Natural killer cell (primary cell): ENCODE data around the gene TRPM5. TPM values are rescaled to one million over a fixed set of nuclear protein-coding genes. Genes with fewer than 3 reads are reported as not detected.

Experiments used
- ATAC-seq, 3 donors: fragments of 150-1000 bp in 2 of 3; fragments of 200-7000 bp in 1 of 3; cut with Tn5 transposase; 1 replicate in 1 of 3; 2 replicates in 2 of 3; pipeline ENCODE4 v1.10.0; 2021; ENCODE audit warnings: mild to moderate bottlenecking in 2 of 3, moderate library complexity in 2 of 3
- DNase-seq, 2 donors: peaks; one replicate each; pipeline versions ENCODE4 v3.0.0 to v3.0.0-alpha.2; 2013 to 2021; ENCODE audit warnings: mixed read lengths in 1 of 2
- H3K27ac ChIP-seq: one replicate; pipeline ENCODE4 v1.5.1; 2013; ENCODE audit warnings: mild to moderate bottlenecking, low read length
- H3K27me3 ChIP-seq: one replicate; pipeline ENCODE4 v1.6.1; 2013; ENCODE audit warnings: low read length; ENCODE audit not compliant: control insufficient read depth, insufficient read depth
- H3K36me3 ChIP-seq: one replicate; pipeline ENCODE4 v1.6.1; 2013; ENCODE audit warnings: low read length; ENCODE audit not compliant: control insufficient read depth, insufficient read depth
- H3K4me1 ChIP-seq: one replicate; pipeline ENCODE4 v1.6.1; 2013; ENCODE audit warnings: low read length; ENCODE audit not compliant: control insufficient read depth, insufficient read depth
- H3K4me3 ChIP-seq: one replicate; pipeline ENCODE4 v1.5.1; 2013; ENCODE audit warnings: low read length
- H3K9me3 ChIP-seq: one replicate; pipeline ENCODE4 v1.6.1; 2013; ENCODE audit warnings: low read length; ENCODE audit not compliant: control insufficient read depth, insufficient read depth
- H3K27ac Mint-ChIP-seq, 2 donors: one replicate each; pipeline ENCODE4 v1.8.0; 2022; ENCODE audit warnings: mild to moderate bottlenecking in 2 of 2, mixed read lengths in 2 of 2, moderate library complexity in 1 of 2
- H3K27me3 Mint-ChIP-seq, 2 donors: one replicate each; pipeline ENCODE4 v1.8.0; 2022; ENCODE audit warnings: low read depth in 2 of 2, mixed read lengths in 2 of 2
- H3K36me3 Mint-ChIP-seq: one replicate; pipeline ENCODE4 v1.8.0; 2022; ENCODE audit warnings: mixed read lengths
- H3K4me1 Mint-ChIP-seq, 2 donors: one replicate each; pipeline ENCODE4 v1.8.0; 2022; ENCODE audit warnings: mixed read lengths in 2 of 2
- H3K4me3 Mint-ChIP-seq: one replicate; pipeline ENCODE4 v1.8.0; 2022; ENCODE audit warnings: mild to moderate bottlenecking, moderate library complexity, mixed read lengths
- H3K9me3 Mint-ChIP-seq, 2 donors: one replicate each; pipeline ENCODE4 v1.8.0; 2022; ENCODE audit warnings: mixed read lengths in 2 of 2
- CTCF ChIP-seq: fragments of 200-600 bp; IDR thresholded peaks from one replicate; pipeline ENCODE4 v1.8.0; 2022; ENCODE audit warnings: antibody characterized with exemption
- WGBS: methylation state at CpG from one replicate; pipeline ENCODE4 v1.1.7; 2013; ENCODE audit warnings: missing lambda C conversion rate; ENCODE audit not compliant: insufficient coverage; 5-methylcytosine and 5-hydroxymethylcytosine counted together
- intact Hi-C: fragments of 100-400 bp; cut with micrococcal nuclease; formaldehyde crosslinking; loops from one replicate; pipeline ENCODE4 v1.14.2; 2022
- total RNA-seq, 4 donors: library from RNA; stranded (reverse); fragments of 120-200 nt in 1 of 4; gene quantifications; one replicate each; pipeline versions ENCODE4 v1.2.3 to v1.2.4, GENCODE V29; 2013 to 2022

The TRPM5 gene
- total RNA-seq, 3 donors from 2014 or later (not counting 1 experiment from before 2014, with no cell fraction given): not detected

GRCh38 chr11:2421996-2422395 lies 22.3 kb downstream of the TRPM5 start:
- Mint-ChIP-seq H3K36me3 (no peaks in the 10 kb centered on the region), H3K27ac (no peak overlapping the region), H3K4me1 (peaks cover 0 to 5% of the 10 kb centered on the region in 2 donors), H3K9me3 (no peaks in the 10 kb centered on the region), H3K27me3 (no peaks in the 10 kb centered on the region), H3K4me3 (no peak overlapping the region)
- DNase-seq: no peak
- WGBS: 90% methylated on average over 17 of the region's 17 CpGs
- intact Hi-C loops: no loop called here
- ATAC-seq: no peak
- Histone ChIP-seq H3K4me3 (no peak overlapping the region), H3K27ac (no peak overlapping the region), H3K4me1 (peaks cover 15% of the 10 kb centered on the region), H3K9me3 (no peaks in the 10 kb centered on the region), H3K36me3 (no peaks in the 10 kb centered on the region), H3K27me3 (no peaks in the 10 kb centered on the region)
- TF ChIP-seq CTCF: no peak

- intact Hi-C loops: no loop called here
- no peaks in the 10 kb centered on the region for H3K9me3 Mint-ChIP-seq
- 79% methylated on average over 19 of the region's 19 CpGs for WGBS
- DNase-seq (no peak), ATAC-seq (no peak)
- no peak overlapping the region for H3K4me3 Mint-ChIP-seq
- Histone ChIP-seq H3K4me3 (no peak overlapping the region), H3K36me3 (no peaks in the 10 kb centered on the region), H3K27ac (no peak overlapping the region), H3K27me3 (no peaks in the 10 kb centered on the region), H3K9me3 (no peaks in the 10 kb centered on the region), H3K4me1 (peaks cover 15% of the 10 kb centered on the region)
- no peak for TF ChIP-seq CTCF
- H3K27me3 Mint-ChIP-seq: no peaks in the 10 kb centered on the region
- H3K36me3 Mint-ChIP-seq: no peaks in the 10 kb centered on the region
- peaks cover 0 to 5% of the 10 kb centered on the region in 2 donors for H3K4me1 Mint-ChIP-seq
- H3K27ac Mint-ChIP-seq: no peak overlapping the region
These were observed 22.9 kb downstream of the TRPM5 start for GRCh38 chr11:2421226-2421994.

- Mint-ChIP-seq H3K4me1 (peaks cover 0 to 5% of the 10 kb centered on the region in 2 donors), H3K27ac (no peak overlapping the region), H3K36me3 (no peaks in the 10 kb centered on the region), H3K4me3 (no peak overlapping the region), H3K27me3 (no peaks in the 10 kb centered on the region), H3K9me3 (no peaks in the 10 kb centered on the region)
- Histone ChIP-seq H3K27me3 (no peaks in the 10 kb centered on the region), H3K36me3 (no peaks in the 10 kb centered on the region), H3K4me1 (peaks cover 15% of the 10 kb centered on the region), H3K27ac (no peak overlapping the region), H3K4me3 (no peak overlapping the region), H3K9me3 (no peaks in the 10 kb centered on the region)
- DNase-seq: peak; percentile 72 to 89
- WGBS: 35% methylated on average over 44 of the region's 44 CpGs
- peak; percentile 85 to 98 (median 95) for ATAC-seq
- intact Hi-C loops: loop anchor here (1.0 kb wide), 2 partner anchors 115 to 234 kb away; no protein-coding TSS in a partner anchor
- peak; percentile 91 for TF ChIP-seq CTCF
These were observed 23.6 kb downstream of the TRPM5 start for GRCh38 chr11:2420502-2421225.
